ENCODE results near the gene PCCA. TPM values are rescaled to one million over a fixed set of nuclear protein-coding genes. Genes with fewer than 3 reads are reported as not detected.
A peak's percentile ranks its signal among the peaks of the same experiment; 100 is the strongest.

The PCCA gene
- total and polyA plus RNA-seq, 2 of the 13 experiments (the other 11 are each of a cell fraction or from before 2014, with no cell fraction given), result 15.0 to 32.2 TPM

GRCh38 chr13:100458673-100459072 is 369.8 kb downstream of the PCCA start (continued):
- no peak for TF ChIP-seq ZMAT5 (CRISPR knock-in tag; IDR thresholded peaks at IDR 0.05; ENCODE audit: borderline replicate concordance, low read depth)
- TF ChIP-seq KDM4B (CRISPR knock-in tag; IDR thresholded peaks at IDR 0.05), result no peak
- TF ChIP-seq HNRNPUL1 (IDR thresholded peaks at IDR 0.05; ENCODE audit: low read depth, low read length), result no peak
- TF ChIP-seq ZKSCAN5 (CRISPR knock-in tag; IDR thresholded peaks at IDR 0.05), result no peak

GRCh38 chr13:100459747-100460146 is 370.9 kb downstream of the PCCA start:
- H3K4me2 ChIP-seq (ENCODE audit: low read depth, low read length), result no peak overlapping the region
- no peak for FAIRE-seq
- H3K9ac ChIP-seq (ENCODE audit: insufficient read depth, low read depth, low read length), result no peak overlapping the region
- DNase-seq (ENCODE audit: low spot score), result no peak
- BruUV-seq (replicated peaks), result no TSS peak
- no peaks in the 10 kb centered on the region for H3K27me3 ChIP-seq (ENCODE audit: control insufficient read depth in 1 of 2, insufficient read depth in 2 of 2, low read length in 2 of 2)
- ChIA-PET CTCF (ENCODE audit: low intra/inter-chr PET ratio, low total read pairs) (no interaction called here), POLR2A (interaction anchor here (0.7 kb wide), 1 partner anchor 1078 kb away, joined by 3 read pairs; no protein-coding TSS in a partner anchor)
- no peak overlapping the region for H3K27ac ChIP-seq (ENCODE audit: extremely low read length, insufficient read depth, low read length)
- WGBS (ENCODE audit: low lambda C conversion rate), result 100% methylated on average over 4 of the region's 5 CpGs
- H3K36me3 ChIP-seq (replicated peaks in 1 of 2; ENCODE audit: control insufficient read depth in 1 of 2, insufficient read depth in 2 of 2, low read length in 2 of 2), result no peaks in the 10 kb centered on the region
- intact Hi-C loops (cut with micrococcal nuclease; ENCODE audit: unreplicated experiment) (no loop called here), in situ Hi-C loops (cut with HindIII; ENCODE audit: extremely low pct_ligation_motif_present, low pct_unique_long_range_greater_than_20kb) (no loop called here)
- peak; percentile 98 for TF ChIP-seq ZNF264 (CRISPR knock-in tag; IDR thresholded peaks at IDR 0.05)
- no peak for TF ChIP-seq ZNF672 (CRISPR knock-in tag; IDR thresholded peaks at IDR 0.05)
- H3K4me1 ChIP-seq (ENCODE audit: insufficient read depth, low read length), result no peaks in the 10 kb centered on the region
- H2AFZ ChIP-seq (ENCODE audit: low read length), result no peak overlapping the region
- no peaks in the 10 kb centered on the region for H4K20me1 ChIP-seq (ENCODE audit: insufficient read depth, low read length)
- no peak for ATAC-seq
- no peak overlapping the region for H3K4me3 ChIP-seq (replicated peaks in 1 of 3; ENCODE audit: insufficient read depth in 1 of 3, low read depth in 2 of 3, low read length in 3 of 3)
- H3K9me3 ChIP-seq (ENCODE audit: low read length), result no peaks in the 10 kb centered on the region
- no peaks in the 10 kb centered on the region for H3K79me2 ChIP-seq (ENCODE audit: insufficient read depth, low read length)

GRCh38 chr13:100460266-100460665 is 371.4 kb downstream of the PCCA start:
- H3K9ac ChIP-seq (ENCODE audit: insufficient read depth, low read depth, low read length), result no peak overlapping the region
- TF ChIP-seq CREB3 (CRISPR knock-in tag; IDR thresholded peaks at IDR 0.05), result no peak
- TF ChIP-seq BHLHE40 (IDR thresholded peaks at IDR 0.05; ENCODE audit: low read length), result no peak
- no peak for TF ChIP-seq ZC3H13 (CRISPR knock-in tag; IDR thresholded peaks at IDR 0.05)
- TF ChIP-seq ZFP36L1 (CRISPR knock-in tag; IDR thresholded peaks at IDR 0.05), result no peak
- TF ChIP-seq BRD4 (CRISPR knock-in tag; IDR thresholded peaks at IDR 0.05), result no peak
- no peak for TF ChIP-seq DNMT1 (CRISPR knock-in tag; IDR thresholded peaks at IDR 0.05)

More at GRCh38 chr13:100460266-100460665, 371.4 kb downstream of the PCCA start:
- Histone ChIP-seq H3K4me1 (ENCODE audit: insufficient read depth, low read length) (no peaks in the 10 kb centered on the region), H3K4me3 (replicated peaks in 1 of 3; ENCODE audit: insufficient read depth in 1 of 3, low read depth in 2 of 3, low read length in 3 of 3) (no peak overlapping the region), H3K79me2 (ENCODE audit: insufficient read depth, low read length) (no peaks in the 10 kb centered on the region), H4K20me1 (ENCODE audit: insufficient read depth, low read length) (no peaks in the 10 kb centered on the region), H3K9me3 (ENCODE audit: low read length) (no peaks in the 10 kb centered on the region), H3K36me3 (replicated peaks in 1 of 2; ENCODE audit: control insufficient read depth in 1 of 2, insufficient read depth in 2 of 2, low read length in 2 of 2) (no peaks in the 10 kb centered on the region), H3K27ac (ENCODE audit: extremely low read length, insufficient read depth, low read length) (no peak overlapping the region), H3K4me2 (ENCODE audit: low read depth, low read length) (no peak overlapping the region), H3K27me3 (ENCODE audit: control insufficient read depth in 1 of 2, insufficient read depth in 2 of 2, low read length in 2 of 2) (no peaks in the 10 kb centered on the region), H2AFZ (ENCODE audit: low read length) (no peak overlapping the region)
- 79% methylated on average over 1 of the region's 1 CpG for WGBS (ENCODE audit: low lambda C conversion rate)
- ChIA-PET POLR2A (interaction anchor here (0.7 kb wide), 1 partner anchor 1079 kb away, joined by 3 read pairs; no protein-coding TSS in a partner anchor), CTCF (ENCODE audit: low intra/inter-chr PET ratio, low total read pairs) (no interaction called here)
- FAIRE-seq (no peak), ATAC-seq (no peak), DNase-seq (ENCODE audit: low spot score) (no peak)
- no TSS peak for BruUV-seq (replicated peaks)
- intact Hi-C loops (cut with micrococcal nuclease; ENCODE audit: unreplicated experiment) (no loop called here), in situ Hi-C loops (cut with HindIII; ENCODE audit: extremely low pct_ligation_motif_present, low pct_unique_long_range_greater_than_20kb) (no loop called here)
